HepG2 (cell line): ENCODE data around the gene OSGIN1. TPM values are rescaled to one million over a fixed set of nuclear protein-coding genes. Genes with fewer than 3 reads are reported as not detected.
A peak's percentile ranks its signal among the peaks of the same experiment; 100 is the strongest.

Experiments
- ATM ChIP-seq: fragments of 450-650 bp; IDR thresholded peaks from 2 replicates; pipeline ENCODE4 v1.7.1; 2017; ENCODE audit warnings: mild to moderate bottlenecking, borderline replicate concordance
- CCDC6 ChIP-seq: sonication (generic); formaldehyde crosslinking; IDR thresholded peaks from 2 replicates; pipeline ENCODE4 v1.8.1; 2022; ENCODE audit warnings: mild to moderate bottlenecking, missing genetic modification reagents, moderate library complexity
- CENPT ChIP-seq: sonication (generic); formaldehyde crosslinking; IDR thresholded peaks from 2 replicates; pipeline ENCODE4 v1.8.0; 2022; ENCODE audit warnings: low read depth, mild to moderate bottlenecking, moderate library complexity, missing genetic modification reagents
- CHCHD3 ChIP-seq: sonication (generic); formaldehyde crosslinking; IDR thresholded peaks from 2 replicates; pipeline ENCODE4 v1.8.0; 2022; ENCODE audit warnings: mild to moderate bottlenecking, missing genetic modification reagents, moderate library complexity
- EED ChIP-seq: sonication (generic); formaldehyde crosslinking; IDR thresholded peaks from 2 replicates; pipeline ENCODE4 v1.5.0; 2020; ENCODE audit warnings: mild to moderate bottlenecking, missing genetic modification reagents
- FOSL2 ChIP-seq: sonication (generic); formaldehyde crosslinking; IDR thresholded peaks from 2 replicates; pipeline ENCODE4 v1.4.0; 2020; ENCODE audit warnings: missing genetic modification reagents
- FOXJ3 ChIP-seq: sonication (generic); formaldehyde crosslinking; IDR thresholded peaks from 2 replicates; pipeline ENCODE4 v1.4.0; 2020; ENCODE audit warnings: missing genetic modification reagents, mild to moderate bottlenecking, borderline replicate concordance
- GPN1 ChIP-seq: sonication (generic); formaldehyde crosslinking; IDR thresholded peaks from 2 replicates; pipeline ENCODE4 v1.5.1; 2020; ENCODE audit warnings: missing genetic modification reagents, borderline replicate concordance
- KMT2B ChIP-seq: IDR thresholded peaks from 2 replicates; pipeline ENCODE4 v1.6.1; 2016; ENCODE audit warnings: missing genetic modification reagents, missing compliant biosample characterization
- MED8 ChIP-seq: sonication (generic); formaldehyde crosslinking; IDR thresholded peaks from 2 replicates; pipeline ENCODE4 v1.8.1; 2023; ENCODE audit warnings: mild to moderate bottlenecking, missing genetic modification reagents; ENCODE audit not compliant: insufficient replicate concordance
- PHF20 ChIP-seq: sonication (generic); formaldehyde crosslinking; IDR thresholded peaks from 2 replicates; pipeline ENCODE4 v1.5.0; 2020; ENCODE audit warnings: mild to moderate bottlenecking, missing genetic modification reagents
- SMYD3 ChIP-seq: sonication (generic); formaldehyde crosslinking; IDR thresholded peaks from 2 replicates; pipeline ENCODE4 v1.8.1; 2023; ENCODE audit warnings: mild to moderate bottlenecking, missing genetic modification reagents
- ZNF251 ChIP-seq: sonication (generic); formaldehyde crosslinking; IDR thresholded peaks from 2 replicates; pipeline ENCODE4 v1.9.0; 2021; ENCODE audit warnings: mild to moderate bottlenecking, missing genetic modification reagents
- polyA plus RNA-seq, 8 experiments: library from polyadenylated mRNA; depleted of rRNA in 3 of 8; stranded (reverse) in 7 of 8; unstranded in 1 of 8; fragments of >200 nt; fragmentation: Illumina TruSeq in 4 of 8; extraction: Trizol in 4 of 8; gene quantifications; 2 replicates each; pipeline versions ENCODE4 v1.2.1 to v1.2.3, GENCODE V29; 2011 to 2016; ENCODE audit warnings: low read depth in 4 of 8, missing spikeins in 1 of 8, mixed read lengths in 1 of 8; ENCODE audit not compliant: insufficient read depth in 1 of 8
- total RNA-seq, 5 experiments: library from RNA; depleted of rRNA; stranded (reverse); fragments of >200 nt; fragmentation: Illumina TruSeq; extraction: Trizol; gene quantifications; 2 replicates each; pipeline ENCODE4 v1.2.3, GENCODE V29; 2016; ENCODE audit warnings: low read depth in 1 of 5
- TF ChIP-seq, protein P1 (sequence below): sonication (generic); formaldehyde crosslinking; conservative IDR thresholded peaks from 2 replicates; pipeline ENCODE4 v1.5.0; 2020; ENCODE audit warnings: missing genetic modification reagents
- TF ChIP-seq, protein P2 (sequence below): sonication (generic); formaldehyde crosslinking; IDR thresholded peaks from 2 replicates; pipeline ENCODE4 v1.4.0; 2020; ENCODE audit warnings: missing genetic modification reagents
- TF ChIP-seq, protein P3 (sequence below): IDR thresholded peaks from 2 replicates; pipeline ENCODE4 v1.6.1; 2016; ENCODE audit warnings: low read depth
- TF ChIP-seq, protein P4 (sequence below): IDR thresholded peaks from 2 replicates; pipeline ENCODE4 v1.6.1; 2016; ENCODE audit warnings: missing genetic modification reagents, missing compliant biosample characterization
- TF ChIP-seq, protein P5 (sequence below): IDR thresholded peaks from 2 replicates; pipeline ENCODE4 v1.6.1; 2016
- TF ChIP-seq, protein P6 (sequence below), 2 experiments: sonication (generic) in 1 of 2; formaldehyde crosslinking in 1 of 2; IDR thresholded peaks; 2 replicates each; pipeline versions ENCODE4 v1.5.1 to v1.6.1; 2011 to 2020; ENCODE audit warnings: borderline replicate concordance in 1 of 2, low read depth in 1 of 2, low read length in 1 of 2, mild to moderate bottlenecking in 1 of 2, missing genetic modification reagents in 1 of 2, moderate library complexity in 1 of 2

OSGIN1 gene
- total and polyA plus RNA-seq, 2 of the 13 experiments (the other 11 are each of a cell fraction or from before 2014, with no cell fraction given), result 20.5 to 27.1 TPM

DNA sequence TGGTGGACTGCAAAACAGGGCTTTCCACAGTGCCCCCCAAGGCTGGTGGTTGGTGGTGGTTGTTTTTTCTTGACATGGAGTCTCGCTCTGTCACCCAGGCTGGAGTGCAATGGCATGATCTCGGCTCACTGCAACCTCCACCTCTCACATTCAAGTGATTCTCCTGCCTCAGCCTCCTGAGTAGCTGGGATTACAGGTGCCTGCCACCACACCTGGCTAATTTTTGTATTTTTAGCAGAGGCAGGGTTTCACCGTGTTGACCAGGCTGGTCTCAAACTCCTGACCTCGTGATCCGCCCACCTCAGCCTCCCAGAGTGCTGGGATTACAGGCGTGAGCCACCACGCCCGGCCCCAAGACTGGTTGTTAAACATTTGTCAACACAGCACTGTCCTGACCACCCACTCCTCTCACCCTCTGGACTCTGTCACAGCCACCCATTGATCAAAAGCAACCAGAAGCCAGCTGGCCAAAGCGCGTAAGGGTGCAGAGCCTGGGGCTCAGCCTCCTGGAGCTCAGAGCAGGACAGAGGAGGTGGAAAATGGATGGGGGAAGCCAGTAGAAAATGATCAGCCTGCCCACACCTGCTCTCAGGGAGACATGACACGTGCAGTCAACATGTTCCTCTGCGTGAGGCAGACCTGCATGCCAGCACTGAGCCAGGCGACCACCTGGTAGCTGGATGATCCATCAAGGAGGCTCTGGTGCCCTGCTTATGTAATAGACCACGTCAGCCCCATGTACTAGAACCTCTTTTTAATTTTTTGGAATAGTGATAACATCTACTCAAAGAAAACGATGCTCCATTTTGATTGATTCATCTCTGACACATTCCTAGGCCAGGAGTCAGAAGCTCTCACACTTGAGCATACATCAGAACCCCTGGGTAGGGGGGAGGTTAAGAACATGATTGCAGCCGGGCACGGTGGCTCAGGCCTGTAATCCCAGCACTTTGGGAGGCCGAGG lies 14.8 kb upstream of the OSGIN1 start (continued):
- TF ChIP-seq, protein P1, sequence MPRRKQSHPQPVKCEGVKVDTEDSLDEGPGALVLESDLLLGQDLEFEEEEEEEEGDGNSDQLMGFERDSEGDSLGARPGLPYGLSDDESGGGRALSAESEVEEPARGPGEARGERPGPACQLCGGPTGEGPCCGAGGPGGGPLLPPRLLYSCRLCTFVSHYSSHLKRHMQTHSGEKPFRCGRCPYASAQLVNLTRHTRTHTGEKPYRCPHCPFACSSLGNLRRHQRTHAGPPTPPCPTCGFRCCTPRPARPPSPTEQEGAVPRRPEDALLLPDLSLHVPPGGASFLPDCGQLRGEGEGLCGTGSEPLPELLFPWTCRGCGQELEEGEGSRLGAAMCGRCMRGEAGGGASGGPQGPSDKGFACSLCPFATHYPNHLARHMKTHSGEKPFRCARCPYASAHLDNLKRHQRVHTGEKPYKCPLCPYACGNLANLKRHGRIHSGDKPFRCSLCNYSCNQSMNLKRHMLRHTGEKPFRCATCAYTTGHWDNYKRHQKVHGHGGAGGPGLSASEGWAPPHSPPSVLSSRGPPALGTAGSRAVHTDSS (CRISPR knock-in tag), result no peak
- no peak for TF ChIP-seq CCDC6
- TF ChIP-seq, protein P2, sequence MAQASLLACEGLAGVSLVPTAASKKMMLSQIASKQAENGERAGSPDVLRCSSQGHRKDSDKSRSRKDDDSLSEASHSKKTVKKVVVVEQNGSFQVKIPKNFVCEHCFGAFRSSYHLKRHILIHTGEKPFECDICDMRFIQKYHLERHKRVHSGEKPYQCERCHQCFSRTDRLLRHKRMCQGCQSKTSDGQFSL, result no peak
- TF ChIP-seq, protein P3, sequence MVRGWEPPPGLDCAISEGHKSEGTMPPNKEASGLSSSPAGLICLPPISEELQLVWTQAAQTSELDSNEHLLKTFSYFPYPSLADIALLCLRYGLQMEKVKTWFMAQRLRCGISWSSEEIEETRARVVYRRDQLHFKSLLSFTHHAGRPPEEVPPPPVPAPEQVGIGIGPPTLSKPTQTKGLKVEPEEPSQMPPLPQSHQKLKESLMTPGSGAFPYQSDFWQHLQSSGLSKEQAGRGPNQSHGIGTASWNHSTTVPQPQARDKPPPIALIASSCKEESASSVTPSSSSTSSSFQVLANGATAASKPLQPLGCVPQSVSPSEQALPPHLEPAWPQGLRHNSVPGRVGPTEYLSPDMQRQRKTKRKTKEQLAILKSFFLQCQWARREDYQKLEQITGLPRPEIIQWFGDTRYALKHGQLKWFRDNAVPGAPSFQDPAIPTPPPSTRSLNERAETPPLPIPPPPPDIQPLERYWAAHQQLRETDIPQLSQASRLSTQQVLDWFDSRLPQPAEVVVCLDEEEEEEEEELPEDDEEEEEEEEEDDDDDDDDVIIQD, result no peak
- TF ChIP-seq ZNF251, result no peak
- no peak for TF ChIP-seq EED (CRISPR knock-in tag)
- TF ChIP-seq, protein P4, sequence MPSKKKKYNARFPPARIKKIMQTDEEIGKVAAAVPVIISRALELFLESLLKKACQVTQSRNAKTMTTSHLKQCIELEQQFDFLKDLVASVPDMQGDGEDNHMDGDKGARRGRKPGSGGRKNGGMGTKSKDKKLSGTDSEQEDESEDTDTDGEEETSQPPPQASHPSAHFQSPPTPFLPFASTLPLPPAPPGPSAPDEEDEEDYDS (CRISPR knock-in tag), result no peak
- no peak for TF ChIP-seq ATM
- no peak for TF ChIP-seq FOSL2 (CRISPR knock-in tag)
- no peak for TF ChIP-seq KMT2B (CRISPR knock-in tag)
- TF ChIP-seq SMYD3 (CRISPR knock-in tag), result no peak
- no peak for TF ChIP-seq CHCHD3 (CRISPR knock-in tag)
- TF ChIP-seq, protein P5, sequence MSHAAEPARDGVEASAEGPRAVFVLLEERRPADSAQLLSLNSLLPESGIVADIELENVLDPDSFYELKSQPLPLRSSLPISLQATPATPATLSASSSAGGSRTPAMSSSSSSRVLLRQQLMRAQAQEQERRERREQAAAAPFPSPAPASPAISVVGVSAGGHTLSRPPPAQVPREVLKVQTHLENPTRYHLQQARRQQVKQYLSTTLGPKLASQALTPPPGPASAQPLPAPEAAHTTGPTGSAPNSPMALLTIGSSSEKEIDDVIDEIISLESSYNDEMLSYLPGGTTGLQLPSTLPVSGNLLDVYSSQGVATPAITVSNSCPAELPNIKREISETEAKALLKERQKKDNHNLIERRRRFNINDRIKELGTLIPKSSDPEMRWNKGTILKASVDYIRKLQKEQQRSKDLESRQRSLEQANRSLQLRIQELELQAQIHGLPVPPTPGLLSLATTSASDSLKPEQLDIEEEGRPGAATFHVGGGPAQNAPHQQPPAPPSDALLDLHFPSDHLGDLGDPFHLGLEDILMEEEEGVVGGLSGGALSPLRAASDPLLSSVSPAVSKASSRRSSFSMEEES (CRISPR knock-in tag), result peak; percentile 21; the same call in 1 of the 2 replicates
- no peak for TF ChIP-seq PHF20
- no peak for TF ChIP-seq MED8 (CRISPR knock-in tag)
- TF ChIP-seq CENPT (CRISPR knock-in tag), result no peak
- TF ChIP-seq, protein P6, sequence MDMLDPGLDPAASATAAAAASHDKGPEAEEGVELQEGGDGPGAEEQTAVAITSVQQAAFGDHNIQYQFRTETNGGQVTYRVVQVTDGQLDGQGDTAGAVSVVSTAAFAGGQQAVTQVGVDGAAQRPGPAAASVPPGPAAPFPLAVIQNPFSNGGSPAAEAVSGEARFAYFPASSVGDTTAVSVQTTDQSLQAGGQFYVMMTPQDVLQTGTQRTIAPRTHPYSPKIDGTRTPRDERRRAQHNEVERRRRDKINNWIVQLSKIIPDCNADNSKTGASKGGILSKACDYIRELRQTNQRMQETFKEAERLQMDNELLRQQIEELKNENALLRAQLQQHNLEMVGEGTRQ (IDR thresholded peaks at IDR 0.05; ENCODE audit: low read depth, low read length), result no peak
- TF ChIP-seq, protein P6 (CRISPR knock-in tag; IDR thresholded peaks at IDR 0.05; ENCODE audit: borderline replicate concordance), result no peak
- TF ChIP-seq FOXJ3 (CRISPR knock-in tag), result no peak
- no peak for TF ChIP-seq GPN1
